MM.1S (cell line): ENCODE data around the gene EVI5L.

Experiments
- DNase-seq: peaks from one replicate; pipeline ENCODE4 v3.0.0-alpha.2; 2015
- H2AFZ ChIP-seq: fragments of 300-600 bp; sonication (generic); 2 replicates; pipeline ENCODE4 v1.6.0; 2016; ENCODE audit warnings: antibody characterized with exemption, low read length
- H3F3A ChIP-seq: fragments of 300-600 bp; sonication (generic); 2 replicates; pipeline ENCODE4 v1.6.1; 2016; ENCODE audit warnings: mild to moderate bottlenecking, antibody characterized with exemption, low read length, moderate library complexity, mixed read lengths; ENCODE audit not compliant: insufficient read depth
- H3K27ac ChIP-seq: fragments of 300-600 bp; sonication (generic); 2 replicates; pipeline ENCODE4 v1.5.1; 2016; ENCODE audit warnings: mild to moderate bottlenecking, low read length
- H3K27me3 ChIP-seq: fragments of 300-600 bp; sonication (generic); replicated peaks from 2 replicates; pipeline ENCODE4 v1.6.0; 2016; ENCODE audit warnings: low read length; ENCODE audit not compliant: insufficient read depth
- H3K36me3 ChIP-seq: fragments of 300-600 bp; sonication (generic); replicated peaks from 2 replicates; pipeline ENCODE4 v1.6.1; 2016; ENCODE audit warnings: mild to moderate bottlenecking, low read length, mixed read lengths; ENCODE audit not compliant: insufficient read depth
- H3K4me1 ChIP-seq: fragments of 300-600 bp; sonication (generic); 2 replicates; pipeline ENCODE4 v1.6.1; 2016; ENCODE audit warnings: low read length, mixed read lengths
- H3K4me2 ChIP-seq: fragments of 300-600 bp; sonication (generic); 2 replicates; pipeline ENCODE4 v1.6.0; 2016; ENCODE audit warnings: low read depth, low read length
- H3K4me3 ChIP-seq: fragments of 300-600 bp; sonication (generic); 2 replicates; pipeline ENCODE4 v1.5.1; 2016; ENCODE audit warnings: low read length, mixed read lengths
- H3K79me2 ChIP-seq: fragments of 300-600 bp; sonication (generic); 2 replicates; pipeline ENCODE4 v1.6.1; 2016; ENCODE audit warnings: mixed run types, low read length, mixed read lengths
- H3K9ac ChIP-seq: fragments of 300-600 bp; sonication (generic); 2 replicates; pipeline ENCODE4 v1.6.1; 2016; ENCODE audit warnings: low read length, mixed read lengths
- H3K9me2 ChIP-seq: fragments of 300-600 bp; sonication (generic); replicated peaks from 2 replicates; pipeline ENCODE4 v1.6.1; 2016; ENCODE audit warnings: mild to moderate bottlenecking, low read length, mixed read lengths; ENCODE audit not compliant: insufficient read depth
- H3K9me3 ChIP-seq: fragments of 300-600 bp; sonication (generic); replicated peaks from 2 replicates; pipeline ENCODE4 v1.6.1; 2016; ENCODE audit warnings: mild to moderate bottlenecking, low read length, mixed read lengths; ENCODE audit not compliant: insufficient read depth
- H4K20me1 ChIP-seq: fragments of 300-600 bp; sonication (generic); 2 replicates; pipeline ENCODE4 v1.6.1; 2016; ENCODE audit warnings: mild to moderate bottlenecking, low read length, moderate library complexity, mixed read lengths; ENCODE audit not compliant: insufficient read depth
- EZH2 ChIP-seq: fragments of 300-600 bp; sonication (generic); optimal IDR thresholded peaks from 2 replicates; pipeline ENCODE3; 2017; ENCODE audit warnings: low read depth, mild to moderate bottlenecking, antibody characterized with exemption, low read length, mixed read lengths
- EZH2phosphoT487 ChIP-seq: fragments of 300-600 bp; sonication (generic); IDR thresholded peaks from 2 replicates; pipeline ENCODE4 v1.6.1; 2018; ENCODE audit warnings: antibody characterized with exemption, low read length
- TF ChIP-seq, protein P1 (sequence below): fragments of 300-600 bp; sonication (generic); IDR thresholded peaks from 2 replicates; pipeline ENCODE4 v1.5.1; 2016; ENCODE audit warnings: antibody characterized with exemption, low read length, mixed read lengths

Gene EVI5L

DNA sequence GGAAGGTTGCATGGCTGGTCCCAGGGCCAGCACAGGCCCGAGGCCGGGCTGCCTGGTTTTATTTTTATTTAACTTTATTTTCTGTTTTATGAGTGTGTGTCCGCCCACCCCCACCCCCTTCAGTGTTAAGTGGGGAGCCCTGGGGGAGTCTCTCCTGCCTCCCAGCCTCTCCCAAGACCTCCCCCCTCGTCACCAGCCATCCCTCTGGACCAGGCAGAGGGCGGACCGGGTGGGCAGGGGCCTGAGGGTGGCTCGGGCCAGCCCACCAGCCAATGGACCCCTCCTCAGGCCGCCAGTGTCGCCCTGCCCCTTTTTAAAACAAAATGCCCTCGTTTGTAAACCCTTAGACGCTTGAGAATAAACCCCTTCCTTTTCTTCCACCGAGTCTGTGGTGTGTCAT, 84.1 kb downstream of the EVI5L start:
- DNase-seq = no peak

More for the DNA sequence above, 84.1 kb downstream of the EVI5L start:
- Histone ChIP-seq H3K4me1 (peaks cover 10% of the 10 kb centered on the region; the same call in 1 of the 2 replicates), H3F3A (peaks cover 10% of the 10 kb centered on the region; the same call in 1 of the 2 replicates), H3K27me3 (peaks cover 30% of the 10 kb centered on the region), H2AFZ (no peak overlapping the region), H3K4me3 (no peak overlapping the region), H3K27ac (no peak overlapping the region), H3K4me2 (no peak overlapping the region), H3K36me3 (no peaks in the 10 kb centered on the region; the same call in 1 of the 2 replicates), H3K79me2 (peaks cover 4% of the 10 kb centered on the region), H3K9me3 (no peaks in the 10 kb centered on the region), H3K9me2 (no peaks in the 10 kb centered on the region), H4K20me1 (0 out of 2 replicates have a peak, but pooled peaks cover 6% of the 10 kb centered on the region), H3K9ac (no peak overlapping the region)
- TF ChIP-seq, protein P1, sequence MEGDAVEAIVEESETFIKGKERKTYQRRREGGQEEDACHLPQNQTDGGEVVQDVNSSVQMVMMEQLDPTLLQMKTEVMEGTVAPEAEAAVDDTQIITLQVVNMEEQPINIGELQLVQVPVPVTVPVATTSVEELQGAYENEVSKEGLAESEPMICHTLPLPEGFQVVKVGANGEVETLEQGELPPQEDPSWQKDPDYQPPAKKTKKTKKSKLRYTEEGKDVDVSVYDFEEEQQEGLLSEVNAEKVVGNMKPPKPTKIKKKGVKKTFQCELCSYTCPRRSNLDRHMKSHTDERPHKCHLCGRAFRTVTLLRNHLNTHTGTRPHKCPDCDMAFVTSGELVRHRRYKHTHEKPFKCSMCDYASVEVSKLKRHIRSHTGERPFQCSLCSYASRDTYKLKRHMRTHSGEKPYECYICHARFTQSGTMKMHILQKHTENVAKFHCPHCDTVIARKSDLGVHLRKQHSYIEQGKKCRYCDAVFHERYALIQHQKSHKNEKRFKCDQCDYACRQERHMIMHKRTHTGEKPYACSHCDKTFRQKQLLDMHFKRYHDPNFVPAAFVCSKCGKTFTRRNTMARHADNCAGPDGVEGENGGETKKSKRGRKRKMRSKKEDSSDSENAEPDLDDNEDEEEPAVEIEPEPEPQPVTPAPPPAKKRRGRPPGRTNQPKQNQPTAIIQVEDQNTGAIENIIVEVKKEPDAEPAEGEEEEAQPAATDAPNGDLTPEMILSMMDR = no peak
- TF ChIP-seq EZH2phosphoT487 (no peak), EZH2 (no peak)
